GM19438 (cell line): ENCODE measurements around the gene ZNF578.
"Not testable (repeated sequence)": the region's sequence is repeated elsewhere in the genome, so short reads cannot be mapped to it uniquely, and the experiment has no call there.

Experiments used
- ATAC-seq: cut with Tn5 transposase; IDR thresholded peaks from one replicate; pipeline ENCODE4 v1.9.1; 2021; ENCODE audit warnings: low read depth; ENCODE audit not compliant: unreplicated experiment

The ZNF578 gene

DNA sequence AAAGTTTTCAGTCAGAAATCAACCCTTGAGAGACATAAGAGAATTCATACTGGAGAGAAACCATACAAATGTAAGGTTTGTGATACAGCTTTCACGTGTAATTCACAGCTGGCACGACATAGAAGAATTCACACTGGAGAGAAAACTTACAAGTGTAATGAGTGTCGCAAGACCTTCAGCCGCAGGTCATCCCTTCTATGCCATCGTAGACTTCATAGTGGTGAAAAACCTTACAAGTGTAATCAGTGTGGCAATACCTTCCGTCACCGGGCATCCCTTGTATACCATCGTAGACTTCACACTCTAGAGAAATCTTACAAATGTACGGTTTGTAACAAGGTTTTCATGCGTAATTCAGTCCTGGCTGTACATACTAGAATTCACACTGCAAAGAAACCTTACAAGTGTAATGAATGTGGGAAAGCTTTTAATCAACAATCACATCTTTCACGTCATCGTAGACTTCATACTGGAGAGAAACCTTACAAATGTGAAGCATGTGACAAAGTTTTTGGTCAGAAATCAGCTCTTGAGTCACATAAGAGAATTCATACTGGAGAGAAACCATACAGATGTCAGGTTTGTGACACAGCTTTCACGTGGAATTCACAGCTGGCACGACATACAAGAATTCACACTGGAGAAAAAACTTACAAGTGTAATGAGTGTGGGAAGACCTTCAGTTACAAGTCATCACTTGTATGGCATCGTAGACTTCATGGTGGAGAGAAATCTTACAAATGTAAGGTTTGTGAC is 101.0 kb downstream of the ZNF578 start:
- no peak for ATAC-seq

DNA sequence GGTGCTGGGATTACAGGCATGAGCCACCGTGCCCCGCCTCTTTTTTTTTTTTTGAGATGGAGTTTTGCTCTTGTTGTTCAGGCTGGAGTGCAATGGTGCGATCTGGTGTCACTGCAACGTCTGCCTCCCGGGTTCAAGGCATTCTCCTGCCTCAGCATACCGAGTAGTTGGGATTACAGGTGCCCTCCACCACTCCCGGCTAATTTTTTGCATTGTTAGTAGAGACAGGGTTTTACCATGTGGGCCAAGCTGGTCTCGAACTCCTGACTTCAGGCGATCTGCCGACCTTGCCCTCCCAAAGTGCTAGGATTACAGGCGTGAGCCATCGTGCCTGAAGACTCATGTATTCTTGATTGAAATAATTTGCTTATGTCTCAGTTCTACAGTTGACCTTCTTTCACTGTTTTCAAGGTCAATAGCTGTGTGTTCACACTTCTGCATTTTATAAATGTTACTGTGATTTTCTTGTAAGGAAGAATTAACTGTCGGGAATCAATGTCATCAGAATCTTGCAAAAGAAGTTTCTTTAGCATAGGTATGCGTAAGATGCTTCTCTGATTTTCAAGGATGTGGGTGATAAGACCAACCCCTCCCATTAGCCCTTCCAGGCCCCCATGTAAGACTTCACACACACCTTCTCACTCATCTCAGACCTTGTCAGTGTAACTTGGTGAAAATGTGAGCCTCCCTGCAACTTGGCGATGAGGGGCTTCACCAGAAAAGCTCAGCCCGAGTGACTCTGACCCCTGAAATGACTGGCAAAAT is 104.1 kb downstream of the ZNF578 start:
- no peak for ATAC-seq

DNA sequence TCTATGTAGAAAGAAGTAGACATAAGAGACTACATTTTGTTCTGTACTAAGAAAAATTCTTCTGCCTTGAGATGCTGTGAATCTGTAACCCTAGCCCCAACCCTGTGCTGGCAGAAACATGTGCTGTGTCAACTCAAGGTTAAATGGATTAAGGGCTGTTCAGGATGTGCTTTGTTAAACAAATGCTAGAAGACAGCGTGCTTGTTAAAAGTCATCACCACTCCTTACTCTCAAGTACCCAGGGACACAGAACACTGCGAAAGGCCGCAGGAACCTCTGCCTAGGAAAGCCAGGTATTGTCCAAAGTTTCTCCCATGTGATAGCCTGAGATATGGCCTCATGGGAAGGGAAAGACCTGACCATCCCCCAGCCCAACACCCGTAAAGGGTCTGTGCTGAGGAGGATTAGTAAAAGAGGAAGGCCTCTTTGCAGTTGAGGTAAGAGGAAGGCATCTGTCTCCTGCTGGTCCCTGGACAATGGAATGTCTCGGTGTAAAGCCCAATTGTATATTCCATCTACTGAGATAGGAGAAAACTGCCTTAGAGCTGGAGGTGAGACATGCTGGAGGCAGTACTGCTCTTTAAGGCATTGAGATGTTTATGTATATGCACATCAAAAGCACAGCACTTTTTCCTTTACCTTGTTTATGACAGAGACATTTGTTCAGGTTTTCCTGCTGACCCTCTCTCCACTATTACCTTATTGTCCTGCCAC is 105.5 kb downstream of the ZNF578 start:
- not testable (repeated sequence) for ATAC-seq

DNA sequence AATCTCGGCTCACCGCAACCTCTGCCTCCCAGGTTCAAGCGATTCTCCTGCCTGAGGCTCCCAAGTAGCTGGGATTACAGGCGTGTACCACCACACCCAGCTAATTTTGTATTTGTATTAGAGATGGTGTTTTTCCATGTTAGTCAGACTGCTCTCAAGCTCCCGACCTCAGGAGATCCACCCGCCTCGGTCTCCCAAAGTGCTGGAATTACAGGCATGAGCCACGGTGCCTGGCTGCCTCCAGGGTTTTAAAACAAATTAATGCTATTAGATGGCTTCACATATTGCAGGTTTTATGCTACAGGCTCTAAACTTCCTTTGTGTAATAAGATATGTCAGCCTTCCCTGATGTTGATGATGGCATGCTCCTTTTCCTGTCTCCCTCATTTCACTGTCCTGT is 108.3 kb downstream of the ZNF578 start:
- ATAC-seq, result not testable (repeated sequence)
